Measurements from ENCODE around the gene PLAU.
"Not testable (repeated sequence)": the region's sequence is repeated elsewhere in the genome, so short reads cannot be mapped to it uniquely, and the experiment has no call there.

PLAU gene

DNA sequence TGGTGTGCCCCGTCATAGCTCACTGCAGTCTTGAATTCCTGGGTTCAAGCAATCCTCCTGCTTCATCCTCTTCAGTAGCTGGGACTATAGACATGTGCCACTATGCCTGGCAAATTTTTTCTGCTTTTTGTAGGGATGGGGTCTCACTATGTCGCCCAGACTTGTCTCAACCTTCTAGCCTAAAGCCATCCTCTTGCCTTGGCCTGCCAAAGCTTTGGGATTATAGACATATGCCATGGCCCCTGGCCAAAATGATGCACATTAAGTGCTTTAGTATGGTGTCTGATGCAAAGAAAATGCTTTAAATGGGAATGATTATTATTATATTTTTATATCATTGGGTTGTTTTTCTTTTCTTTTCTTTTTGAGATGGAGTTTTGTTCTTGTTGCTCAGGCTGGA is 53.8 kb downstream of the PLAU start:
- Histone ChIP-seq H4K20me1 (ENCODE audit: insufficient read depth, low read length) (no peaks in the 10 kb centered on the region), H3K4me1 (ENCODE audit: low read length) (peaks cover 23% of the 10 kb centered on the region), H2AFZ (ENCODE audit: low read depth, low read length) (no peak overlapping the region), H3K36me3 (replicated peaks; ENCODE audit: low read depth, low read length) (no peaks in the 10 kb centered on the region), H3K27ac (ENCODE audit: low read length) (no peak overlapping the region), H3K9me3 (ENCODE audit: insufficient read depth, low read length) (no peaks in the 10 kb centered on the region), H3K27me3 (ENCODE audit: low read depth, low read length) (no peaks in the 10 kb centered on the region), H3K4me2 (ENCODE audit: low read length) (no peak overlapping the region), H3K9ac (ENCODE audit: low read length) (no peak overlapping the region), H3K4me3 (ENCODE audit: low read length) (no peak overlapping the region), H3K79me2 (ENCODE audit: low read length) (no peaks in the 10 kb centered on the region)
- TF ChIP-seq EZH2phosphoT487 (IDR thresholded peaks at IDR 0.05; ENCODE audit: low read depth) = no peak
- TF ChIP-seq, protein P1, sequence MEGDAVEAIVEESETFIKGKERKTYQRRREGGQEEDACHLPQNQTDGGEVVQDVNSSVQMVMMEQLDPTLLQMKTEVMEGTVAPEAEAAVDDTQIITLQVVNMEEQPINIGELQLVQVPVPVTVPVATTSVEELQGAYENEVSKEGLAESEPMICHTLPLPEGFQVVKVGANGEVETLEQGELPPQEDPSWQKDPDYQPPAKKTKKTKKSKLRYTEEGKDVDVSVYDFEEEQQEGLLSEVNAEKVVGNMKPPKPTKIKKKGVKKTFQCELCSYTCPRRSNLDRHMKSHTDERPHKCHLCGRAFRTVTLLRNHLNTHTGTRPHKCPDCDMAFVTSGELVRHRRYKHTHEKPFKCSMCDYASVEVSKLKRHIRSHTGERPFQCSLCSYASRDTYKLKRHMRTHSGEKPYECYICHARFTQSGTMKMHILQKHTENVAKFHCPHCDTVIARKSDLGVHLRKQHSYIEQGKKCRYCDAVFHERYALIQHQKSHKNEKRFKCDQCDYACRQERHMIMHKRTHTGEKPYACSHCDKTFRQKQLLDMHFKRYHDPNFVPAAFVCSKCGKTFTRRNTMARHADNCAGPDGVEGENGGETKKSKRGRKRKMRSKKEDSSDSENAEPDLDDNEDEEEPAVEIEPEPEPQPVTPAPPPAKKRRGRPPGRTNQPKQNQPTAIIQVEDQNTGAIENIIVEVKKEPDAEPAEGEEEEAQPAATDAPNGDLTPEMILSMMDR (IDR thresholded peaks at IDR 0.05; ENCODE audit: low read depth, low read length) = no peak

DNA sequence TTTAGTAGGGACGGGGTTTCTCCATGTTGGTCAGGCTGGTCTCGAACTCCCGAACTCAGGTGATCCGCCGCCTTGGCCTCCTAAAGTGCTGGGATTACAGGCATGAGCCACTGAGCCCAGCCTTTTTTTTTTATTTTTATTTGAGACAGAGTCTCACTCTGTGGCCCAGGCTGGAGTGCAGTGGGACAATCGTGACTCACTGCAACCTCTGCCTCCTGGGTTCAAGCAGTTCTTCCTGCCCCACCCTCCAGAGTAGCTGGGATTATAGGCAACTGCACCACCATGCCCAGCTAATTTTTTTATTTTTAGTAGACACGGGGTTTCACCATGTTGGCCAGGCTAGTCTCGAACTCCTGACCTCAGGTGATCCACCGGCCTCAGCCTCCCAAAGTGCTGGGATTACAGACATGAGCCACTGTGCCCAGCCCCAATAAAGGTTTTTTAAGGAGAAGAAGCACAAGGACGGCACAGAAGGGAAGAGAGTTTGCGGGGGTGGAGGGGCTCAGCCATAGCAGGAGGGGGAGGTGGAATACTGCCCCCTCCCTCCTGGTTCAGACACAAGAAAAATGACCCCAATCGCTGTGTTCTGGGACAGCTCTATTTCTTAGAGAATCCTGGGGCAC is 54.4 kb downstream of the PLAU start:
- not testable (repeated sequence) for H3K79me2 ChIP-seq (ENCODE audit: low read length); H4K20me1 ChIP-seq (ENCODE audit: insufficient read depth, low read length); H3K9me3 ChIP-seq (ENCODE audit: insufficient read depth, low read length); H3K36me3 ChIP-seq (replicated peaks; ENCODE audit: low read depth, low read length); H3K27ac ChIP-seq (ENCODE audit: low read length); H3K27me3 ChIP-seq (ENCODE audit: low read depth, low read length)
- Histone ChIP-seq H2AFZ (ENCODE audit: low read depth, low read length) (peak overlapping the region; percentile 93), H3K4me2 (ENCODE audit: low read length) (peak overlapping the region; percentile 61), H3K4me3 (ENCODE audit: low read length) (0 out of 2 replicates have a peak overlapping the region, but pooled peaks have one; percentile 47), H3K4me1 (ENCODE audit: low read length) (peaks cover 17% of the 10 kb centered on the region), H3K9ac (ENCODE audit: low read length) (0 out of 2 replicates have a peak overlapping the region, but pooled peaks have one; percentile 16)

DNA sequence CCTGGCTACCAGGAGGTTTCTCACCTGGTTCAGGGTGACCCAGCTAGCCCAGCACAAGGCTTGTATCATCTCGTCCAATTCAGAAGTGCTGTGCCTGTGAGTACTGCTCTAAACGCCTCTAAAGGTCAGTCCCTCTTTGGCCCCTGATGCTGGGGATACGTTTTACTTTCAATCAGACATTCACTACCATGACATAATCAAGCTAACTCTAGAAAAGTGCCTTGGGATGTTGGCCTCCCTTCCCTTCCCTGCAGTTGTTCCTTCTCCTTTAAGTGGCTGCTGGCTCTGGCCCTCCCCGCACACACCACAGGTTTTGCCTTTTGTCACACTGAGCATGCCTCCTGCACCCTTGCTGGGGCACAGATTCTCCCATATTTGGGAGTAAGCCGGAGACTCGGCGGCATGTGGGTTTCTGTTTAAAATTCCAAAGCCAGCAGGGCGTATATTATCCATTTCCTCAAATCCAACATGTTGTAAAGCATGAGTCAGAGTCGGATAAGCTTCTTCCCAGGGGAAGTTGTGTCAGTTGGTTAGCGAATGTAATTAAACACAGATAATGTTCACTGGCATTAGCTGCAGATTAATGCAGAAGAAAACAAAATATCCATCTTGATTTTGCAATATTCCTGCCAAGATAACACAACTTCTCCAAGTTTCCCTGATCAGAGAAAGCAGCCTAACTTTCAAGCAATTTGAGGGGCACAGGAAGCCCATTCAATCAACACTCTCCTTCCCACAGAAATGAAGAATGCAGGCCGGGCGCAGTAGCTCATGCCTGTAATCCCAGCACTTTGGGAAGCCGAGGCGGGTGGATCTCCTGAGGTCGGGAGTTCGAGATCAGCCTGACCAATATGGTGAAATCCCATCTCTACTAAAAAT is 55.2 kb downstream of the PLAU start:
- Histone ChIP-seq H3K79me2 (ENCODE audit: low read length) (no peaks in the 10 kb centered on the region), H3K4me3 (ENCODE audit: low read length) (peak overlapping the region; percentile 47), H3K4me2 (ENCODE audit: low read length) (peak overlapping the region; percentile 61), H2AFZ (ENCODE audit: low read depth, low read length) (peak overlapping the region; percentile 93), H4K20me1 (ENCODE audit: insufficient read depth, low read length) (no peaks in the 10 kb centered on the region), H3K4me1 (ENCODE audit: low read length) (peaks cover 12% of the 10 kb centered on the region), H3K27me3 (ENCODE audit: low read depth, low read length) (no peaks in the 10 kb centered on the region), H3K36me3 (replicated peaks; ENCODE audit: low read depth, low read length) (no peaks in the 10 kb centered on the region), H3K9me3 (ENCODE audit: insufficient read depth, low read length) (no peaks in the 10 kb centered on the region), H3K9ac (ENCODE audit: low read length) (peak overlapping the region; percentile 16; the same call in 1 of the 2 replicates), H3K27ac (ENCODE audit: low read length) (no peak overlapping the region)
- no peak for TF ChIP-seq EZH2phosphoT487 (IDR thresholded peaks at IDR 0.05; ENCODE audit: low read depth)
- TF ChIP-seq, protein P1 (IDR thresholded peaks at IDR 0.05; ENCODE audit: low read depth, low read length) = no peak

DNA sequence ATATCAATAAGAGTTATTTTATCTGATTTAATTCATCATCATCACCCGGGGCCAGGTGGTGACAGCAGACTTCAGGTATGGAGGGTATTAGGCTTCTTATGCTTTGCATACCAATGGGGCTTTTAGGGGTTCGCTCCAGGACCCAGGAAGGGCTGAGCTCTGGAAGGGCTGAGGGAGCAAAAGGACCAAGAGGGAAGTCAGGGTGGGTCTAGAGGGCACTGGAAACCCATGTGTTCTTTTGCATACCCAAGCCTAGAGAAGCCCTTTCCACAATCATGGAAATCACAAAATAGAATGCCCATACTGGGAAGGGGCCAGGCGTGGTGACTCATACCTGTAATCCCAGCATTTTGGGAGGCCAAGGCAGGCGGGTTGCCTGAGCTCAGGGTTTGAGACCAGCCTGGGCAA is 56.1 kb downstream of the PLAU start:
- no peak overlapping the region for H3K4me2 ChIP-seq (ENCODE audit: low read length)

More for the DNA sequence above, 56.1 kb downstream of the PLAU start:
- H2AFZ ChIP-seq (ENCODE audit: low read depth, low read length) = no peak overlapping the region
- H3K79me2 ChIP-seq (ENCODE audit: low read length) = no peaks in the 10 kb centered on the region
- no peaks in the 10 kb centered on the region for H3K9me3 ChIP-seq (ENCODE audit: insufficient read depth, low read length)
- no peak overlapping the region for H3K27ac ChIP-seq (ENCODE audit: low read length)
- no peak for TF ChIP-seq EZH2phosphoT487 (IDR thresholded peaks at IDR 0.05; ENCODE audit: low read depth)
- TF ChIP-seq, protein P1 (IDR thresholded peaks at IDR 0.05; ENCODE audit: low read depth, low read length) = no peak
- no peaks in the 10 kb centered on the region for H4K20me1 ChIP-seq (ENCODE audit: insufficient read depth, low read length)
- no peaks in the 10 kb centered on the region for H3K36me3 ChIP-seq (replicated peaks; ENCODE audit: low read depth, low read length)
- no peaks in the 10 kb centered on the region for H3K27me3 ChIP-seq (ENCODE audit: low read depth, low read length)
- no peak overlapping the region for H3K9ac ChIP-seq (ENCODE audit: low read length)
- no peak overlapping the region for H3K4me3 ChIP-seq (ENCODE audit: low read length)
- peaks cover 10% of the 10 kb centered on the region for H3K4me1 ChIP-seq (ENCODE audit: low read length)
